OCI-LY1 (cell line): ENCODE results near the gene CMTM7.
A peak's percentile ranks its signal among the peaks of the same experiment; 100 is the strongest.

Source experiments
- H2AFZ ChIP-seq: fragments of 200-600 bp; sonication (generic), shearing (Covaris generic); 2 replicates; pipeline ENCODE4 v1.6.0; 2014; ENCODE audit warnings: antibody characterized with exemption, mild to moderate bottlenecking, low read length
- H3F3A ChIP-seq: fragments of 200-600 bp; sonication (generic), shearing (Covaris generic); 2 replicates; pipeline ENCODE4 v1.6.0; 2014; ENCODE audit warnings: mild to moderate bottlenecking, antibody characterized with exemption, low read length, moderate library complexity; ENCODE audit not compliant: insufficient read depth
- H3K27ac ChIP-seq: fragments of 200-600 bp; sonication (generic); 2 replicates; pipeline ENCODE4 v1.5.1; 2014; ENCODE audit warnings: low read length, mixed run types, mild to moderate bottlenecking, low read depth; ENCODE audit not compliant: poor library complexity, severe bottlenecking
- H3K27me3 ChIP-seq: fragments of 200-600 bp; sonication (generic); 2 replicates; pipeline ENCODE4 v1.6.0; 2014; ENCODE audit warnings: antibody characterized with exemption, mild to moderate bottlenecking, low read length, moderate library complexity; ENCODE audit not compliant: insufficient read depth
- H3K36me3 ChIP-seq: fragments of 200-600 bp; sonication (generic); 2 replicates; pipeline ENCODE4 v1.6.1; 2014; ENCODE audit warnings: mild to moderate bottlenecking, antibody characterized with exemption, low read length, moderate library complexity, mixed read lengths; ENCODE audit not compliant: insufficient read depth
- H3K4me1 ChIP-seq: fragments of 200-600 bp; sonication (generic); 2 replicates; pipeline ENCODE4 v1.5.1; 2014; ENCODE audit warnings: mild to moderate bottlenecking, low read length, moderate library complexity; ENCODE audit not compliant: insufficient read depth, severe bottlenecking
- H3K4me2 ChIP-seq: fragments of 200-600 bp; sonication (generic), shearing (Covaris generic); 2 replicates; pipeline ENCODE4 v1.6.1; 2014; ENCODE audit warnings: low read length
- H3K4me3 ChIP-seq: fragments of 200-600 bp; sonication (generic); 2 replicates; pipeline ENCODE4 v1.5.1; 2014; ENCODE audit warnings: low read length, low read depth, mild to moderate bottlenecking, mixed read lengths; ENCODE audit not compliant: poor library complexity, severe bottlenecking
- H3K79me2 ChIP-seq: fragments of 200-600 bp; shearing (Covaris generic); 2 replicates; pipeline ENCODE4 v1.6.1; 2016; ENCODE audit warnings: mixed run types, low read length, mixed read lengths; ENCODE audit not compliant: insufficient read depth
- H3K9ac ChIP-seq: fragments of 200-600 bp; sonication (generic), shearing (Covaris generic); 2 replicates; pipeline ENCODE4 v1.6.1; 2014; ENCODE audit warnings: mild to moderate bottlenecking, low read length, mixed read lengths
- H3K9me2 ChIP-seq: fragments of 200-600 bp; sonication (generic), shearing (Covaris generic); 2 replicates; pipeline ENCODE4 v1.6.1; 2014; ENCODE audit warnings: low read depth, mild to moderate bottlenecking, low read length, mixed read lengths
- H3K9me3 ChIP-seq: fragments of 200-600 bp; shearing (Covaris generic); 2 replicates; pipeline ENCODE4 v1.6.1; 2014; ENCODE audit warnings: low read length, mixed read lengths
- H4K20me1 ChIP-seq: fragments of 200-600 bp; sonication (generic), shearing (Covaris generic); 2 replicates; pipeline ENCODE4 v1.6.0; 2016; ENCODE audit warnings: mild to moderate bottlenecking, low read length; ENCODE audit not compliant: insufficient read depth
- EZH2 ChIP-seq: fragments of 200-600 bp; sonication (generic), shearing (Covaris generic); IDR thresholded peaks from 2 replicates; pipeline ENCODE4 v1.8.0; 2017; ENCODE audit warnings: borderline replicate concordance, mixed run types, mild to moderate bottlenecking, antibody characterized with exemption, low read length, moderate library complexity, mixed read lengths
- TF ChIP-seq, protein P1 (sequence below): fragments of 200-600 bp; sonication (generic), shearing (Covaris generic); IDR thresholded peaks from 2 replicates; pipeline ENCODE4 v1.5.1; 2017; ENCODE audit warnings: mild to moderate bottlenecking, antibody characterized with exemption, low read length, moderate library complexity, mixed read lengths

The CMTM7 gene

GRCh38 chr3:32440611-32441350, 49.1 kb downstream of the CMTM7 start:
- TF ChIP-seq EZH2: no peak
- TF ChIP-seq, protein P1, sequence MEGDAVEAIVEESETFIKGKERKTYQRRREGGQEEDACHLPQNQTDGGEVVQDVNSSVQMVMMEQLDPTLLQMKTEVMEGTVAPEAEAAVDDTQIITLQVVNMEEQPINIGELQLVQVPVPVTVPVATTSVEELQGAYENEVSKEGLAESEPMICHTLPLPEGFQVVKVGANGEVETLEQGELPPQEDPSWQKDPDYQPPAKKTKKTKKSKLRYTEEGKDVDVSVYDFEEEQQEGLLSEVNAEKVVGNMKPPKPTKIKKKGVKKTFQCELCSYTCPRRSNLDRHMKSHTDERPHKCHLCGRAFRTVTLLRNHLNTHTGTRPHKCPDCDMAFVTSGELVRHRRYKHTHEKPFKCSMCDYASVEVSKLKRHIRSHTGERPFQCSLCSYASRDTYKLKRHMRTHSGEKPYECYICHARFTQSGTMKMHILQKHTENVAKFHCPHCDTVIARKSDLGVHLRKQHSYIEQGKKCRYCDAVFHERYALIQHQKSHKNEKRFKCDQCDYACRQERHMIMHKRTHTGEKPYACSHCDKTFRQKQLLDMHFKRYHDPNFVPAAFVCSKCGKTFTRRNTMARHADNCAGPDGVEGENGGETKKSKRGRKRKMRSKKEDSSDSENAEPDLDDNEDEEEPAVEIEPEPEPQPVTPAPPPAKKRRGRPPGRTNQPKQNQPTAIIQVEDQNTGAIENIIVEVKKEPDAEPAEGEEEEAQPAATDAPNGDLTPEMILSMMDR: no peak
- Histone ChIP-seq H4K20me1 (no peaks in the 10 kb centered on the region), H3K9ac (peak overlapping the region; percentile 4; the same call in 1 of the 2 replicates), H3K4me2 (peak overlapping the region; percentile 2; the same call in 1 of the 2 replicates), H3K27me3 (no peaks in the 10 kb centered on the region), H2AFZ (no peak overlapping the region), H3K4me3 (no peak overlapping the region), H3K9me2 (no peaks in the 10 kb centered on the region), H3K4me1 (peaks cover 58% of the 10 kb centered on the region), H3K36me3 (peaks cover 24% of the 10 kb centered on the region), H3K9me3 (no peaks in the 10 kb centered on the region), H3F3A (peaks cover 5% of the 10 kb centered on the region; the same call in 1 of the 2 replicates), H3K79me2 (no peaks in the 10 kb centered on the region), H3K27ac (peak overlapping the region; percentile 66)

DNA sequence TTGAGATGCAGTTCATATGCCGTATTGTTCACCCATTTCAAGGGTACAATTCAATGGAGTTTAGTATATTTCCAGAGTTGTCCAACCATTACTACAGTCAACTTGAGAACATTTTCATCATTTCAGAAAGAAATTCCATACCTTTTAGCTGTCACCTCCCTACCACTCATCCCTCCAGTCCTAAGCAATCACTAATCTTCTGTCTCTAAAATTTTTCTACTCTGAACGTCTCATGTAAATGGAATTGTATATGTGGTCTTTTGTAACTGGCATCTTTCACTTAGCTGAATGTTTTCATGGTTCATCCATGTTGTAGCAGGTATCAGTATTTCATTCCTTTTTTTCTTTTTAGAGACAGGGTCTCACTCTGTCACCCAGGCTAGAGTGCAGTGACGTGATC, 51.1 kb downstream of the CMTM7 start:
- TF ChIP-seq, protein P1: no peak
- no peak for TF ChIP-seq EZH2
- H3K27me3 ChIP-seq: no peaks in the 10 kb centered on the region
- H3K9me2 ChIP-seq: no peaks in the 10 kb centered on the region
- no peaks in the 10 kb centered on the region for H4K20me1 ChIP-seq
- no peak overlapping the region for H3K4me3 ChIP-seq
- no peak overlapping the region for H3K27ac ChIP-seq
- H3K9me3 ChIP-seq: no peaks in the 10 kb centered on the region
- peaks cover 26% of the 10 kb centered on the region for H3K36me3 ChIP-seq
- H3K4me1 ChIP-seq: peaks cover 39% of the 10 kb centered on the region
- H2AFZ ChIP-seq: no peak overlapping the region
- H3K4me2 ChIP-seq: no peak overlapping the region
- no peaks in the 10 kb centered on the region for H3K79me2 ChIP-seq
- no peak overlapping the region for H3K9ac ChIP-seq
- H3F3A ChIP-seq: no peaks in the 10 kb centered on the region

DNA sequence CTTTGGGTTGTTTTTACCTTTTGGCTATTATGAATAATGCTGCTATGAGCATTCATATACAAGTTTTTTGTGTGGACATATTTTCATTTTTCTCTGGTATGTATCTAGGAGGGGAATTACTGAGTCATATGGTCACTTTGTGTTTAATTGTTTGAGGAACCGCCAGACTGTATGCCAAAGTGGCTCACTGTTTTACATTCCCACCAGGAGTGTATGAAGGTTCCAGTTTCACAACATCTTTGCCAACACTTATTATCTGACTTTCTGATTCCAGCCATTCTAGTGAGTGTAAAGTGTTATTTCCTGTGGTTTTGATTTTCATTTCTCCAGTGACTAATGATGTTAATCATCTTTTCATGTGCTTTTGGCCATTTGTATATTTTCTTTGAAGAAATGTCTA, 51.8 kb downstream of the CMTM7 start:
- no peaks in the 10 kb centered on the region for H4K20me1 ChIP-seq
- no peak for TF ChIP-seq EZH2
- TF ChIP-seq, protein P1: no peak
- H3K9me2 ChIP-seq: no peaks in the 10 kb centered on the region
- no peak overlapping the region for H3K27ac ChIP-seq
- peaks cover 31% of the 10 kb centered on the region for H3K4me1 ChIP-seq
- H3K9me3 ChIP-seq: no peaks in the 10 kb centered on the region
- no peaks in the 10 kb centered on the region for H3F3A ChIP-seq
- H3K36me3 ChIP-seq: peaks cover 26% of the 10 kb centered on the region
- H3K9ac ChIP-seq: no peak overlapping the region
- no peak overlapping the region for H3K4me2 ChIP-seq
- H3K27me3 ChIP-seq: no peaks in the 10 kb centered on the region
- H3K79me2 ChIP-seq: no peaks in the 10 kb centered on the region
- H2AFZ ChIP-seq: no peak overlapping the region
- H3K4me3 ChIP-seq: no peak overlapping the region
